Ovary (tissue), 3 donors: ENCODE measurements around the gene LHFPL6.

ENCODE experiments used
- CTCF ChIP-seq, 3 donors: fragments of 450-650 bp in 2 of 3; fragments of 200-600 bp in 1 of 3; IDR thresholded peaks; one replicate each; pipeline versions ENCODE4 v1.5.1 to v1.8.0; 2016 to 2022; ENCODE audit warnings: antibody characterized with exemption in 3 of 3, mild to moderate bottlenecking in 1 of 3
- EP300 ChIP-seq: sonication (generic); formaldehyde crosslinking; IDR thresholded peaks from one replicate; pipeline ENCODE4 v1.6.1; 2017; ENCODE audit warnings: antibody characterized with exemption
- POLR2A ChIP-seq: fragments of 450-650 bp; IDR thresholded peaks from one replicate; pipeline ENCODE4 v1.6.1; 2017; ENCODE audit warnings: antibody characterized with exemption, mild to moderate bottlenecking, moderate library complexity
- donor health status: DM: no; HTN: no; CAD: no.

- TF ChIP-seq CTCF (IDR thresholded peaks at IDR 0.05) (no peak), POLR2A (no peak), EP300 (no peak)
Observed at GRCh38 chr13:39605677-39606320, 2.8 kb upstream of the LHFPL6 start.
